Liver (tissue), 9 donors: ENCODE data around the gene ICA1L. TPM values are rescaled to one million over a fixed set of nuclear protein-coding genes. Genes with fewer than 3 reads are reported as not detected.

Experiments
- DNase-seq: peaks from one replicate; pipeline ENCODE4 v3.0.0-alpha.2; 2017; ENCODE audit warnings: low spot score
- H3K27ac ChIP-seq, 2 donors: one replicate each; pipeline ENCODE4 v1.7.0; 2013; ENCODE audit warnings: inconsistent platforms in 2 of 2, low read length in 2 of 2, control low read depth in 1 of 2, low read depth in 1 of 2, mild to moderate bottlenecking in 1 of 2
- H3K27me3 ChIP-seq, 4 donors: one replicate each; pipeline versions ENCODE4 v1.6.1 to v1.7.0; 2013; ENCODE audit warnings: low read length in 3 of 4, inconsistent platforms in 1 of 4, mild to moderate bottlenecking in 1 of 4, moderate library complexity in 1 of 4; ENCODE audit not compliant: control insufficient read depth in 4 of 4, insufficient read depth in 4 of 4
- H3K36me3 ChIP-seq, 4 donors: one replicate each; pipeline versions ENCODE4 v1.6.1 to v1.7.0; 2013; ENCODE audit warnings: low read length in 3 of 4, mild to moderate bottlenecking in 3 of 4, low read depth in 1 of 4, moderate library complexity in 1 of 4; ENCODE audit not compliant: control insufficient read depth in 4 of 4, insufficient read depth in 3 of 4
- H3K4me1 ChIP-seq, 4 donors: one replicate each; pipeline versions ENCODE4 v1.6.1 to v1.7.0; 2013; ENCODE audit warnings: low read length in 3 of 4, mild to moderate bottlenecking in 3 of 4, moderate library complexity in 1 of 4; ENCODE audit not compliant: control insufficient read depth in 4 of 4, insufficient read depth in 4 of 4
- H3K4me3 ChIP-seq, 3 donors: one replicate each; pipeline versions ENCODE4 v1.6.1 to v1.7.0; 2013; ENCODE audit warnings: low read length in 3 of 3, control low read depth in 1 of 3, low read depth in 1 of 3, mild to moderate bottlenecking in 1 of 3
- H3K9ac ChIP-seq, 2 donors: one replicate each; pipeline ENCODE4 v1.7.0; 2013; ENCODE audit warnings: low read length in 2 of 2, mild to moderate bottlenecking in 2 of 2, moderate library complexity in 2 of 2, control low read depth in 1 of 2, low read depth in 1 of 2
- H3K9me3 ChIP-seq, 4 donors: one replicate each; pipeline versions ENCODE4 v1.6.1 to v1.7.0; 2013; ENCODE audit warnings: low read length in 3 of 4; ENCODE audit not compliant: control insufficient read depth in 4 of 4
- EGR1 ChIP-seq, 2 donors: IDR thresholded peaks; 2 replicates each; pipeline ENCODE4 v1.6.1; 2016 to 2018; ENCODE audit warnings: antibody characterized with exemption in 2 of 2, low read depth in 2 of 2
- FOXA1 ChIP-seq: IDR thresholded peaks from 2 replicates; pipeline ENCODE4 v1.6.1; 2016; ENCODE audit warnings: antibody characterized with exemption
- FOXA2 ChIP-seq: IDR thresholded peaks from 2 replicates; pipeline ENCODE4 v1.6.1; 2016; ENCODE audit warnings: antibody characterized with exemption
- GABPA ChIP-seq, 2 donors: IDR thresholded peaks in 1 of 2; conservative IDR thresholded peaks in 1 of 2; 2 replicates each; pipeline ENCODE4 v1.6.1; 2016; ENCODE audit warnings: antibody characterized with exemption in 2 of 2, mild to moderate bottlenecking in 1 of 2, moderate library complexity in 1 of 2
- HNF4A ChIP-seq, 2 donors: conservative IDR thresholded peaks; 2 replicates each; pipeline ENCODE4 v1.6.1; 2016; ENCODE audit warnings: antibody characterized with exemption in 2 of 2, mild to moderate bottlenecking in 2 of 2
- HNF4G ChIP-seq: IDR thresholded peaks from 2 replicates; pipeline ENCODE4 v1.6.1; 2016; ENCODE audit warnings: antibody characterized with exemption
- JUND ChIP-seq, 2 donors: IDR thresholded peaks; 2 replicates each; pipeline ENCODE4 v1.6.1; 2016; ENCODE audit warnings: antibody characterized with exemption in 2 of 2
- NR2F2 ChIP-seq: IDR thresholded peaks from 2 replicates; pipeline ENCODE4 v1.6.1; 2016; ENCODE audit warnings: antibody characterized with exemption
- RAD21 ChIP-seq, 2 donors: IDR thresholded peaks; 2 replicates each; pipeline ENCODE4 v1.6.1; 2016; ENCODE audit warnings: antibody characterized with exemption in 2 of 2, mild to moderate bottlenecking in 2 of 2
- RXRA ChIP-seq, 2 donors: IDR thresholded peaks; 2 replicates each; pipeline ENCODE4 v1.6.1; 2017 to 2018; ENCODE audit warnings: antibody characterized with exemption in 2 of 2, mild to moderate bottlenecking in 1 of 2
- SP1 ChIP-seq: IDR thresholded peaks from 2 replicates; pipeline ENCODE4 v1.6.1; 2018; ENCODE audit warnings: antibody characterized with exemption, mild to moderate bottlenecking
- TAF1 ChIP-seq: conservative IDR thresholded peaks from 2 replicates; pipeline ENCODE4 v1.6.1; 2016; ENCODE audit warnings: antibody characterized with exemption, mild to moderate bottlenecking
- YY1 ChIP-seq: IDR thresholded peaks from 2 replicates; pipeline ENCODE4 v1.6.1; 2016; ENCODE audit warnings: antibody characterized with exemption, mild to moderate bottlenecking
- WGBS: extraction: QIAGEN DNeasy Blood & Tissue Kit; methylation state at CpG from one replicate; pipeline ENCODE4 v1.1.7; 2013; 5-methylcytosine and 5-hydroxymethylcytosine counted together
- polyA plus RNA-seq, 2 donors: library from polyadenylated mRNA; stranded (reverse) in 1 of 2; unstranded in 1 of 2; fragments of 200-250 nt in 1 of 2; fragments of >200 nt in 1 of 2; fragmentation: Nextera tagmentation in 1 of 2; extraction: Ambion mirVana in 1 of 2; gene quantifications; one replicate each; pipeline versions ENCODE4 v1.2.1 to v1.2.3, GENCODE V29; 2013 to 2015
- total RNA-seq, 2 donors: library from RNA; depleted of rRNA; stranded (reverse); fragments of >200 nt; gene quantifications; one replicate each; pipeline ENCODE4 v1.2.3, GENCODE V29; 2014
- TF ChIP-seq, protein P1 (sequence below): fragments of 150-350 bp; IDR thresholded peaks from 2 replicates; pipeline ENCODE4 v1.5.1; 2017; ENCODE audit warnings: improper control_type of control experiment, low read depth, low read length; ENCODE audit not compliant: missing input control
- TF ChIP-seq, protein P2 (sequence below): IDR thresholded peaks from 2 replicates; pipeline ENCODE4 v1.6.1; 2016; ENCODE audit warnings: antibody characterized with exemption
- TF ChIP-seq, protein P3 (sequence below): IDR thresholded peaks from 2 replicates; pipeline ENCODE4 v1.6.1; 2016; ENCODE audit warnings: antibody characterized with exemption, mild to moderate bottlenecking
- TF ChIP-seq, protein P4 (sequence below): IDR thresholded peaks from 2 replicates; pipeline ENCODE4 v1.6.1; 2016; ENCODE audit warnings: antibody characterized with exemption
- TF ChIP-seq, protein P5 (sequence below): IDR thresholded peaks from 2 replicates; pipeline ENCODE4 v1.6.1; 2016; ENCODE audit warnings: antibody characterized with exemption
- donor health status: healthy.
- donor health status: healthy.
- donor health status: healthy.
- donor health status: healthy.
- donor health status: healthy.

Gene ICA1L
- total and polyA plus RNA-seq, 4 donors, result 0.15 to 1.7 (median 0.79) TPM

DNA sequence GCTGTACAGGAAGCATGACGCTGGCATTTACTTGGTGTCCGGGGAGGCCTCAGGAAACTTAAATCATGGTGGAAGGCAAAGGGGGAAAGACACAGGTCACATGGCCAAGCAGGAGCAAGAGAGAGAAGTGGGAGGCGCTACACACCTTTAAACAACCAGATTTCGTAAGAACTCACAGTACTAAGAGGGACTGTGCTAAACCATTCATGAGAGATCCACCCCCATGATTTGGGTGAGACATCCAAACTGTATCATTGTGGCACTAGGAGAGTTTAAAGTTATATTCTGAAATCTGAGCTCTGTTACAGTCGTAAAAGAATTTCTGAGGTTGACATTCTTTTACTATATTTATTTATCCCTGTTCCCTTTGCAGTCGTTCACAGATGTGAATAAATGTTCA is 116.6 kb downstream of the ICA1L start:
- Histone ChIP-seq H3K9me3 (no peaks in the 10 kb centered on the region), H3K36me3 (peaks cover 0 to 7% (median 3%) of the 10 kb centered on the region in 4 donors), H3K27ac (no peak overlapping the region), H3K9ac (no peak overlapping the region), H3K27me3 (no peaks in the 10 kb centered on the region), H3K4me3 (no peak overlapping the region), H3K4me1 (no peaks in the 10 kb centered on the region)
- no peak for TF ChIP-seq TAF1
- TF ChIP-seq JUND (IDR thresholded peaks at IDR 0.05), result no peak
- TF ChIP-seq HNF4G, result no peak
- TF ChIP-seq, protein P1, sequence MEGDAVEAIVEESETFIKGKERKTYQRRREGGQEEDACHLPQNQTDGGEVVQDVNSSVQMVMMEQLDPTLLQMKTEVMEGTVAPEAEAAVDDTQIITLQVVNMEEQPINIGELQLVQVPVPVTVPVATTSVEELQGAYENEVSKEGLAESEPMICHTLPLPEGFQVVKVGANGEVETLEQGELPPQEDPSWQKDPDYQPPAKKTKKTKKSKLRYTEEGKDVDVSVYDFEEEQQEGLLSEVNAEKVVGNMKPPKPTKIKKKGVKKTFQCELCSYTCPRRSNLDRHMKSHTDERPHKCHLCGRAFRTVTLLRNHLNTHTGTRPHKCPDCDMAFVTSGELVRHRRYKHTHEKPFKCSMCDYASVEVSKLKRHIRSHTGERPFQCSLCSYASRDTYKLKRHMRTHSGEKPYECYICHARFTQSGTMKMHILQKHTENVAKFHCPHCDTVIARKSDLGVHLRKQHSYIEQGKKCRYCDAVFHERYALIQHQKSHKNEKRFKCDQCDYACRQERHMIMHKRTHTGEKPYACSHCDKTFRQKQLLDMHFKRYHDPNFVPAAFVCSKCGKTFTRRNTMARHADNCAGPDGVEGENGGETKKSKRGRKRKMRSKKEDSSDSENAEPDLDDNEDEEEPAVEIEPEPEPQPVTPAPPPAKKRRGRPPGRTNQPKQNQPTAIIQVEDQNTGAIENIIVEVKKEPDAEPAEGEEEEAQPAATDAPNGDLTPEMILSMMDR, result no peak
- no peak for TF ChIP-seq NR2F2
- no peak for TF ChIP-seq RXRA (IDR thresholded peaks at IDR 0.05)
- no peak for TF ChIP-seq YY1
- no peak for TF ChIP-seq HNF4A (conservative IDR thresholded peaks at IDR 0.05)
- TF ChIP-seq RAD21 (IDR thresholded peaks at IDR 0.05), result no peak
- TF ChIP-seq GABPA (IDR thresholded peaks at IDR 0.05 in 1 of 2, conservative IDR thresholded peaks at IDR 0.05 in 1 of 2), result no peak
- no peak for TF ChIP-seq FOXA2
- no peak for TF ChIP-seq SP1
- TF ChIP-seq, protein P2, sequence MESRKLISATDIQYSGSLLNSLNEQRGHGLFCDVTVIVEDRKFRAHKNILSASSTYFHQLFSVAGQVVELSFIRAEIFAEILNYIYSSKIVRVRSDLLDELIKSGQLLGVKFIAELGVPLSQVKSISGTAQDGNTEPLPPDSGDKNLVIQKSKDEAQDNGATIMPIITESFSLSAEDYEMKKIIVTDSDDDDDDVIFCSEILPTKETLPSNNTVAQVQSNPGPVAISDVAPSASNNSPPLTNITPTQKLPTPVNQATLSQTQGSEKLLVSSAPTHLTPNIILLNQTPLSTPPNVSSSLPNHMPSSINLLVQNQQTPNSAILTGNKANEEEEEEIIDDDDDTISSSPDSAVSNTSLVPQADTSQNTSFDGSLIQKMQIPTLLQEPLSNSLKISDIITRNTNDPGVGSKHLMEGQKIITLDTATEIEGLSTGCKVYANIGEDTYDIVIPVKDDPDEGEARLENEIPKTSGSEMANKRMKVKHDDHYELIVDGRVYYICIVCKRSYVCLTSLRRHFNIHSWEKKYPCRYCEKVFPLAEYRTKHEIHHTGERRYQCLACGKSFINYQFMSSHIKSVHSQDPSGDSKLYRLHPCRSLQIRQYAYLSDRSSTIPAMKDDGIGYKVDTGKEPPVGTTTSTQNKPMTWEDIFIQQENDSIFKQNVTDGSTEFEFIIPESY, result no peak
- TF ChIP-seq, protein P3, sequence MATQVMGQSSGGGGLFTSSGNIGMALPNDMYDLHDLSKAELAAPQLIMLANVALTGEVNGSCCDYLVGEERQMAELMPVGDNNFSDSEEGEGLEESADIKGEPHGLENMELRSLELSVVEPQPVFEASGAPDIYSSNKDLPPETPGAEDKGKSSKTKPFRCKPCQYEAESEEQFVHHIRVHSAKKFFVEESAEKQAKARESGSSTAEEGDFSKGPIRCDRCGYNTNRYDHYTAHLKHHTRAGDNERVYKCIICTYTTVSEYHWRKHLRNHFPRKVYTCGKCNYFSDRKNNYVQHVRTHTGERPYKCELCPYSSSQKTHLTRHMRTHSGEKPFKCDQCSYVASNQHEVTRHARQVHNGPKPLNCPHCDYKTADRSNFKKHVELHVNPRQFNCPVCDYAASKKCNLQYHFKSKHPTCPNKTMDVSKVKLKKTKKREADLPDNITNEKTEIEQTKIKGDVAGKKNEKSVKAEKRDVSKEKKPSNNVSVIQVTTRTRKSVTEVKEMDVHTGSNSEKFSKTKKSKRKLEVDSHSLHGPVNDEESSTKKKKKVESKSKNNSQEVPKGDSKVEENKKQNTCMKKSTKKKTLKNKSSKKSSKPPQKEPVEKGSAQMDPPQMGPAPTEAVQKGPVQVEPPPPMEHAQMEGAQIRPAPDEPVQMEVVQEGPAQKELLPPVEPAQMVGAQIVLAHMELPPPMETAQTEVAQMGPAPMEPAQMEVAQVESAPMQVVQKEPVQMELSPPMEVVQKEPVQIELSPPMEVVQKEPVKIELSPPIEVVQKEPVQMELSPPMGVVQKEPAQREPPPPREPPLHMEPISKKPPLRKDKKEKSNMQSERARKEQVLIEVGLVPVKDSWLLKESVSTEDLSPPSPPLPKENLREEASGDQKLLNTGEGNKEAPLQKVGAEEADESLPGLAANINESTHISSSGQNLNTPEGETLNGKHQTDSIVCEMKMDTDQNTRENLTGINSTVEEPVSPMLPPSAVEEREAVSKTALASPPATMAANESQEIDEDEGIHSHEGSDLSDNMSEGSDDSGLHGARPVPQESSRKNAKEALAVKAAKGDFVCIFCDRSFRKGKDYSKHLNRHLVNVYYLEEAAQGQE, result no peak
- TF ChIP-seq, protein P4, sequence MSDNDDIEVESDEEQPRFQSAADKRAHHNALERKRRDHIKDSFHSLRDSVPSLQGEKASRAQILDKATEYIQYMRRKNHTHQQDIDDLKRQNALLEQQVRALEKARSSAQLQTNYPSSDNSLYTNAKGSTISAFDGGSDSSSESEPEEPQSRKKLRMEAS, result no peak
- TF ChIP-seq, protein P5, sequence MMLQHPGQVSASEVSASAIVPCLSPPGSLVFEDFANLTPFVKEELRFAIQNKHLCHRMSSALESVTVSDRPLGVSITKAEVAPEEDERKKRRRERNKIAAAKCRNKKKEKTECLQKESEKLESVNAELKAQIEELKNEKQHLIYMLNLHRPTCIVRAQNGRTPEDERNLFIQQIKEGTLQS, result no peak
- TF ChIP-seq FOXA1, result no peak
- TF ChIP-seq EGR1 (IDR thresholded peaks at IDR 0.05; ENCODE audit: low read depth in 2 of 2), result no peak
- 94% methylated on average over 6 of the region's 6 CpGs for WGBS
- DNase-seq, result no peak
